Measurements from ENCODE around the gene MYLK.

DNA sequence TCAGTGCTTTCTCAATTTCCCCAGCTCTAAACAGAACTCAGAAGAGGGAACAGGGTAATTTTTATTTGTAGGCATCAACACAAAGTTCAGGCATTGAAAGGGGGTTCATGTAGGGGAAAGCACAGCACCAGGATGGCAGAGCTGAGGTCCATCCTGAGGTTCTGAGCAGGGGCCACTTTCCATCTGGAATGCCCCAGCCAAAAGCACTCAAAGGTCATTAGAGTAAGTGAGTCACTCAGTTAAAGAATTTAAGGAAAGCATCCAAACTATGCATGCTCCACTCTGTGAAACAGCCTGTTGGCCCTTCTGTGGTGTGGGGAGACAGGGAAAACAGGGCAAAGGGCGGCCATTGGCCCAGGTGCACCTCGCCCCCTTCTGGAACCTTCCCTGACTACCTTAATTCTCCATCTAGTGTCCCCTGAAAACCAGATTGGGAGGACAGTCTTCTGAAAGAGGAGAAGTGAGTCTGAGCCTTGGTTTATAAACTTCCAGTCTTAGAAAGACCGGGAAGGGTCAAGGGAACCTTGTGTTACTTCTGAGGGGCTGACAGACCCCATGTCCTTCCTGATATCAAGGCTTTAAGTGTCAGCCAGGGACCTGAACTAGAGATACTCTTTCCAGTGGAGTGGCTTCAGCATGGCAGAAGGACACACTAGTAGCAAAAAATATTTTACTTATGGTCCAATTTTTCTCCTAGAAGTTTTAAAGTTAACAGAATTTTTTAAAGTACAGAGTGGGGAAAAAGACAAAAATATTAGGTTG, 133.3 kb downstream of the MYLK start:
- TF ChIP-seq, protein P1, sequence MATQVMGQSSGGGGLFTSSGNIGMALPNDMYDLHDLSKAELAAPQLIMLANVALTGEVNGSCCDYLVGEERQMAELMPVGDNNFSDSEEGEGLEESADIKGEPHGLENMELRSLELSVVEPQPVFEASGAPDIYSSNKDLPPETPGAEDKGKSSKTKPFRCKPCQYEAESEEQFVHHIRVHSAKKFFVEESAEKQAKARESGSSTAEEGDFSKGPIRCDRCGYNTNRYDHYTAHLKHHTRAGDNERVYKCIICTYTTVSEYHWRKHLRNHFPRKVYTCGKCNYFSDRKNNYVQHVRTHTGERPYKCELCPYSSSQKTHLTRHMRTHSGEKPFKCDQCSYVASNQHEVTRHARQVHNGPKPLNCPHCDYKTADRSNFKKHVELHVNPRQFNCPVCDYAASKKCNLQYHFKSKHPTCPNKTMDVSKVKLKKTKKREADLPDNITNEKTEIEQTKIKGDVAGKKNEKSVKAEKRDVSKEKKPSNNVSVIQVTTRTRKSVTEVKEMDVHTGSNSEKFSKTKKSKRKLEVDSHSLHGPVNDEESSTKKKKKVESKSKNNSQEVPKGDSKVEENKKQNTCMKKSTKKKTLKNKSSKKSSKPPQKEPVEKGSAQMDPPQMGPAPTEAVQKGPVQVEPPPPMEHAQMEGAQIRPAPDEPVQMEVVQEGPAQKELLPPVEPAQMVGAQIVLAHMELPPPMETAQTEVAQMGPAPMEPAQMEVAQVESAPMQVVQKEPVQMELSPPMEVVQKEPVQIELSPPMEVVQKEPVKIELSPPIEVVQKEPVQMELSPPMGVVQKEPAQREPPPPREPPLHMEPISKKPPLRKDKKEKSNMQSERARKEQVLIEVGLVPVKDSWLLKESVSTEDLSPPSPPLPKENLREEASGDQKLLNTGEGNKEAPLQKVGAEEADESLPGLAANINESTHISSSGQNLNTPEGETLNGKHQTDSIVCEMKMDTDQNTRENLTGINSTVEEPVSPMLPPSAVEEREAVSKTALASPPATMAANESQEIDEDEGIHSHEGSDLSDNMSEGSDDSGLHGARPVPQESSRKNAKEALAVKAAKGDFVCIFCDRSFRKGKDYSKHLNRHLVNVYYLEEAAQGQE (IDR thresholded peaks at IDR 0.05; ENCODE audit: insufficient replicate concordance, low read depth) = no peak
- TF ChIP-seq, protein P2, sequence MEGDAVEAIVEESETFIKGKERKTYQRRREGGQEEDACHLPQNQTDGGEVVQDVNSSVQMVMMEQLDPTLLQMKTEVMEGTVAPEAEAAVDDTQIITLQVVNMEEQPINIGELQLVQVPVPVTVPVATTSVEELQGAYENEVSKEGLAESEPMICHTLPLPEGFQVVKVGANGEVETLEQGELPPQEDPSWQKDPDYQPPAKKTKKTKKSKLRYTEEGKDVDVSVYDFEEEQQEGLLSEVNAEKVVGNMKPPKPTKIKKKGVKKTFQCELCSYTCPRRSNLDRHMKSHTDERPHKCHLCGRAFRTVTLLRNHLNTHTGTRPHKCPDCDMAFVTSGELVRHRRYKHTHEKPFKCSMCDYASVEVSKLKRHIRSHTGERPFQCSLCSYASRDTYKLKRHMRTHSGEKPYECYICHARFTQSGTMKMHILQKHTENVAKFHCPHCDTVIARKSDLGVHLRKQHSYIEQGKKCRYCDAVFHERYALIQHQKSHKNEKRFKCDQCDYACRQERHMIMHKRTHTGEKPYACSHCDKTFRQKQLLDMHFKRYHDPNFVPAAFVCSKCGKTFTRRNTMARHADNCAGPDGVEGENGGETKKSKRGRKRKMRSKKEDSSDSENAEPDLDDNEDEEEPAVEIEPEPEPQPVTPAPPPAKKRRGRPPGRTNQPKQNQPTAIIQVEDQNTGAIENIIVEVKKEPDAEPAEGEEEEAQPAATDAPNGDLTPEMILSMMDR (IDR thresholded peaks at IDR 0.05; ENCODE audit: insufficient read depth, low read length) = no peak
- TF ChIP-seq POLR2AphosphoS5 (IDR thresholded peaks at IDR 0.05; ENCODE audit: low read depth) (no peak), SPI1 (IDR thresholded peaks at IDR 0.05; ENCODE audit: borderline replicate concordance, low read depth) (no peak), GABPA (IDR thresholded peaks at IDR 0.05; ENCODE audit: low read depth) (no peak)

Data from HL-60 (cell line).